Smooth muscle cell of trachea (primary cell): ENCODE results near the gene NUP107. TPM values are rescaled to one million over a fixed set of nuclear protein-coding genes. Genes with fewer than 3 reads are reported as not detected.

ENCODE experiments used
- total RNA-seq: library from RNA; depleted of rRNA; stranded (reverse); fragments of >200 nt; gene quantifications from 2 replicates; pipeline ENCODE4 v1.2.1, GENCODE V29; 2014

NUP107 gene
- 37.7 and 80.4 TPM in 2 replicates for total RNA-seq

DNA sequence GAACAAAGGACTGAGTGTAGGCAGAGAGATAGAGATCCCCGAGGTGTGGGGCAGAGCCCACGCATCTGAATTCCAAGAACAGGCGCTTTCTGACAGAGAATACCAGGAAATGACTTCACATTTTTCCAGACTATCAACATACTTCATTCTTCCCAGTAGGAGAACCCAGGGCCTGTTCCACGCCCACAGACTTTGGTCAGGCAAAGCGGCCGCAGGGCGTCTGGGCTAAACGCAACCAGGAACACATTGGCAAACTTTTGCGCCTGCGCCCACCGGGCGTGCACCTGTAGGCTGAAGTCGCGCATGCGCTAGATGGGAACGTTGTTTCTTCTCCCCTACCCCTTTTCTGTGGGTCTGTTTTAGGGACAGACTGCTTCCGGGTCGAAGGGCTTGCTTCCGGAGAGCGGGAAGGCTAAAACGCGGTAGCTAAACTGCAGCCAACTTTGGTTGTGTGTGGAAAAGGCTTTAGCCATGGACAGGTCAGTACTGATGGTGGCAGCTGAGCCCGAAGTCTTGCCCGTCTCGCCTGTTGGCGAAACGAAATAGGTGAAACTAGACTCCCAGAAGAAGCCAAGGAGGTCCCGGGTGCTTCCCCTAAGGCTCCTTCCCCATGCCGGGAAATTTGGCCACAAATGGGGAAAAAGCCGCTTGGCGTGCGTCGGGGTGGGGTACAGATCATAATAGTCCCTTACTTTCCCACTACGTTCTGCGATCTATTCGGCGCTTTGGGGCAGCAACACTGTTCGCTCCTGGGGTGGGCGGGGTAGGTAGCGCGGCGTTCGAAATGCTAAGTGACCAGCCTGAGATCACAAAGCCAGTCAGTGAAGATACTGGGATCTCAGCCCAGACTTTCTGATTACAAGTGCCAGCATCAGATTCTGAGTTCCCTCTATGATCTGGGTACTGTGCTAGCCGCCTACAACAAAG is at the start of gene NUP107:
TSS of gene NUP107 (plus strand) at position 384 of the 927 bp plus-strand sequence. CDS start at position 472, 88 bp downstream.

DNA sequence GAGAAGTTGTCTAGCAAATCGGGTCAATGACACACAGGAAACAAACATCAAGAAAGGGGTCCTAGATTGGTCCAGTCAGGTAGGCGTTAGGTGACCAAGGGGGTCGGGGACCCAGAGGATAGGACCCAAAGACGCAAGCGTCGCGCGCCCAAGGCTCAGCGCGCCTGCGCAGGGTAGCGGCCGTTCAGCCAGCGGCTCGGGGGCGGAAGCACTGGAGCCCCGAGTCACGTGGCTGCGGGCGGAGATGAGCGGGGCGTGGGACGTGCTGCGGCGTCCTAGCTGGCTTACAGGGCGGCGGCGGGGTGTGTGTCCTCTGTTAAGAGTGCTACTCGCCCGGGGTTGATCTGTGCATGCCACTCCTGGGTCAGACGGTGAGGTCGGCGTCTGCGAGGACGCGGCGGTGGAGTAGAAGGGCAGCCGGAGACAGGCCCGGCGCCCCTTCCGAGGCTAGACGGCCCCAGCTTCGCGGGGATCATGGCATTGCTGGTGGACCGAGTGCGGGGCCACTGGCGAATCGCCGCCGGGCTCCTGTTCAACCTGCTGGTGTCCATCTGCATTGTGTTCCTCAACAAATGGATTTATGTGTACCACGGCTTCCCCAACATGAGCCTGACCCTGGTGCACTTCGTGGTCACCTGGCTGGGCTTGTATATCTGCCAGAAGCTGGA is 59.3 kb downstream of the NUP107 start, which contains the start of gene SLC35E3:
TSS of gene SLC35E3 (plus strand) at position 273 of the 668 bp plus-strand sequence. CDS start at position 475, 202 bp downstream.

Other genes starting within 250 kb of the NUP107 start
- 132 and 211 TPM in 2 replicates for gene RAP1B, start 76.1 kb upstream of the NUP107 start, total RNA-seq
- 6.0 and 7.3 TPM in 2 replicates for gene SLC35E3, start 59.2 kb downstream of the NUP107 start, total RNA-seq
- gene MDM2, start 121.2 kb downstream of the NUP107 start, total RNA-seq = 137 and 288 TPM in 2 replicates
- 50.4 and 91.2 TPM in 2 replicates for gene CPM, start 246.2 kb downstream of the NUP107 start, total RNA-seq